Liver (tissue), 3 donors: ENCODE measurements around the gene KRT8.

Experiments
- CTCF ChIP-seq: fragments of 150-350 bp; IDR thresholded peaks from 2 replicates; pipeline ENCODE4 v1.5.1; 2017; ENCODE audit warnings: improper control_type of control experiment, low read depth, low read length; ENCODE audit not compliant: missing input control
- HNF4A ChIP-seq, 2 donors: conservative IDR thresholded peaks; 2 replicates each; pipeline ENCODE4 v1.6.1; 2016; ENCODE audit warnings: antibody characterized with exemption in 2 of 2, mild to moderate bottlenecking in 2 of 2
- SP1 ChIP-seq: IDR thresholded peaks from 2 replicates; pipeline ENCODE4 v1.6.1; 2018; ENCODE audit warnings: antibody characterized with exemption, mild to moderate bottlenecking
- YY1 ChIP-seq: IDR thresholded peaks from 2 replicates; pipeline ENCODE4 v1.6.1; 2016; ENCODE audit warnings: antibody characterized with exemption, mild to moderate bottlenecking
- donor health status: healthy.
- donor health status: healthy.

DNA sequence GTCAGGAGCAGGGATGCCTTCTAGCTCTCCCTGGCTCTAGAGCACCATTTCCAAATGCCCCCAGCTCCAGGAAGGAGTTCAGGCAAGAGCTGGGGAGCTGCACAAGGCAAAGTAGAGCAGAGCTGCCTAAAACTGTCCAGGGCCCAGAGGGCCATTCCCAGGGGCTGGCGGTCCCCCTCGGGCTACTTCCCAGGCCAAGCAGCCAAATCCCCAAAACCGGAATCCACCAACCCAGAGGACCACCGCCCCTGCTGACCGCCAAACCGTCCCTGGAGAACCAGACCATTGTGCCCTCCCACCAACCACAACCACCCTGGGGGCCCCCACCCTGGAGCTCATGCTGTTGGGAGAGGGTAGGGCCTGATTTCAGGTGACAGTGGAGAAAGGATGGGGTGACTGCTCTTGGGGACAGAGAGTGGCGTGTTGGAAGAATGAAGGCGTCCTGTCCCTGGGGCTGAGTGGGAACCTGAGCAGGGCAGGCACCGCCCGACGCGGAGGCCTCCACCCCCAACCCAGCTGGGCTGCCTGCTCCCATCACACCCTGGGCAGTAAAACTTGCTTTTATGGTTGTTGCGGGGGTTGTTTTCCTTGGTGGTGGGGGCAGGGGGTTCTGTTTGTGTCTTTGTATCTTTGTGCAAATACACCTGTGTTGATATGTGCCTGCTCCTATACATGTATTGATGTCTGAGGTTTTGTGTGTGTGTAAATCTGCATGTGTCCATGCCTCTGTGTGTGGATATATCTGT lies 32.1 kb downstream of the KRT8 start:
- TF ChIP-seq CTCF, result no peak
- no peak for TF ChIP-seq SP1
- no peak for TF ChIP-seq HNF4A (conservative IDR thresholded peaks at IDR 0.05)
- TF ChIP-seq YY1, result no peak
